ENCODE data around the gene KAT2B. TPM values are rescaled to one million over a fixed set of nuclear protein-coding genes. Genes with fewer than 3 reads are reported as not detected.
"Not testable (repeated sequence)": the region's sequence is repeated elsewhere in the genome, so short reads cannot be mapped to it uniquely, and the experiment has no call there.

KAT2B gene
- total RNA-seq, 1 experiment from 2014 or later = 5.5 TPM

GRCh38 chr3:20040548-20041196 lies 426 bp downstream of the KAT2B start:
- DNase-seq (ENCODE audit: extremely low read depth, low read depth) = peak; percentile 37

- DNase-seq (ENCODE audit: extremely low read depth, low read depth) = peak; percentile 22
These were observed 1.0 kb downstream of the KAT2B start for GRCh38 chr3:20041197-20041780.

GRCh38 chr3:20042331-20042730 lies 2.1 kb downstream of the KAT2B start:
- DNase-seq (ENCODE audit: extremely low read depth, low read depth) = no peak

GRCh38 chr3:20043396-20043795 lies 3.1 kb downstream of the KAT2B start:
- DNase-seq (ENCODE audit: extremely low read depth, low read depth) = no peak

GRCh38 chr3:20043825-20044224 lies 3.6 kb downstream of the KAT2B start:
- no peak for DNase-seq (ENCODE audit: extremely low read depth, low read depth)

GRCh38 chr3:20045141-20045540 lies 4.9 kb downstream of the KAT2B start:
- DNase-seq (ENCODE audit: extremely low read depth, low read depth) = not testable (repeated sequence)

- DNase-seq (ENCODE audit: extremely low read depth, low read depth) = no peak
These were observed 6.3 kb downstream of the KAT2B start for GRCh38 chr3:20046556-20046955.

GRCh38 chr3:20047341-20047779 lies 7.1 kb downstream of the KAT2B start:
- DNase-seq (ENCODE audit: extremely low read depth, low read depth) = no peak

GRCh38 chr3:20047976-20048883 lies 8.0 kb downstream of the KAT2B start:
- no peak for DNase-seq (ENCODE audit: extremely low read depth, low read depth)

GRCh38 chr3:20051123-20051806 lies 11.0 kb downstream of the KAT2B start:
- DNase-seq (ENCODE audit: extremely low read depth, low read depth) = no peak

- no peak for DNase-seq (ENCODE audit: extremely low read depth, low read depth)
These were observed 12.6 kb downstream of the KAT2B start for GRCh38 chr3:20052851-20053250.

GRCh38 chr3:20054549-20054987 lies 14.3 kb downstream of the KAT2B start:
- DNase-seq (ENCODE audit: extremely low read depth, low read depth) = peak; percentile 85

- DNase-seq (ENCODE audit: extremely low read depth, low read depth) = no peak
These were observed 15.0 kb downstream of the KAT2B start for GRCh38 chr3:20055020-20055775.

- no peak for DNase-seq (ENCODE audit: extremely low read depth, low read depth)
These were observed 15.6 kb downstream of the KAT2B start for GRCh38 chr3:20055842-20056241.

- no peak for DNase-seq (ENCODE audit: extremely low read depth, low read depth)
These were observed 16.7 kb downstream of the KAT2B start for GRCh38 chr3:20056725-20057611.

- DNase-seq (ENCODE audit: extremely low read depth, low read depth) = no peak
These were observed 17.4 kb downstream of the KAT2B start for GRCh38 chr3:20057612-20058180.

GRCh38 chr3:20059929-20060328 lies 19.7 kb downstream of the KAT2B start:
- no peak for DNase-seq (ENCODE audit: extremely low read depth, low read depth)

- no peak for DNase-seq (ENCODE audit: extremely low read depth, low read depth)
These were observed 20.9 kb downstream of the KAT2B start for GRCh38 chr3:20060974-20061685.

All from NCI-H460 (cell line).